ENCODE results near the gene NACC2. TPM values are rescaled to one million over a fixed set of nuclear protein-coding genes. Genes with fewer than 3 reads are reported as not detected.
A peak's percentile ranks its signal among the peaks of the same experiment; 100 is the strongest.

Gene NACC2
- total and polyA plus RNA-seq, 9 of the 15 experiments (the other 6 are each of a cell fraction or from before 2014, with no cell fraction given), result 0.70 to 25.1 (median 5.6) TPM

- TF ChIP-seq ZNF318 (IDR thresholded peaks at IDR 0.05; ENCODE audit: borderline replicate concordance in 1 of 2, low read depth in 1 of 2) (no peak), NCOA6 (IDR thresholded peaks at IDR 0.05) (no peak), CREB3L1 (IDR thresholded peaks at IDR 0.05; ENCODE audit: borderline replicate concordance, low read depth) (no peak), ZNF3 (CRISPR knock-in tag; IDR thresholded peaks at IDR 0.05) (no peak), POLR2AphosphoS2 (IDR thresholded peaks at IDR 0.05; ENCODE audit: low read length) (no peak), IRF9 (tag; IDR thresholded peaks at IDR 0.05) (no peak), ZNF12 (CRISPR knock-in tag; IDR thresholded peaks at IDR 0.05) (no peak), XRCC3 (IDR thresholded peaks at IDR 0.05) (no peak), TCF3 (CRISPR knock-in tag; IDR thresholded peaks at IDR 0.05) (peak; percentile 90), CC2D1A (IDR thresholded peaks at IDR 0.05) (peak; percentile 53; the same call in 1 of the 2 replicates), TAF9B (IDR thresholded peaks at IDR 0.05; ENCODE audit: partially characterized antibody) (no peak), GATAD2B (IDR thresholded peaks at IDR 0.05; ENCODE audit: borderline replicate concordance) (no peak), THRB (CRISPR knock-in tag; conservative IDR thresholded peaks at IDR 0.05) (no peak), ZEB2 (IDR thresholded peaks at IDR 0.05) (no peak), FIP1L1 (IDR thresholded peaks at IDR 0.05; ENCODE audit: low read depth, low read length, poor library complexity, severe bottlenecking) (no peak)
Observed at GRCh38 chr9:135992486-135993408, 102.3 kb downstream of the NACC2 start (continued).

Measured in K562 (cell line).